Liver (tissue), 9 donors: ENCODE measurements around the gene SERINC5. TPM values are rescaled to one million over a fixed set of nuclear protein-coding genes. Genes with fewer than 3 reads are reported as not detected.

Source experiments
- DNase-seq: peaks from one replicate; pipeline ENCODE4 v3.0.0-alpha.2; 2017; ENCODE audit warnings: low spot score
- H3K27ac ChIP-seq, 2 donors: one replicate each; pipeline ENCODE4 v1.7.0; 2013; ENCODE audit warnings: inconsistent platforms in 2 of 2, low read length in 2 of 2, control low read depth in 1 of 2, low read depth in 1 of 2, mild to moderate bottlenecking in 1 of 2
- H3K27me3 ChIP-seq, 4 donors: one replicate each; pipeline versions ENCODE4 v1.6.1 to v1.7.0; 2013; ENCODE audit warnings: low read length in 3 of 4, inconsistent platforms in 1 of 4, mild to moderate bottlenecking in 1 of 4, moderate library complexity in 1 of 4; ENCODE audit not compliant: control insufficient read depth in 4 of 4, insufficient read depth in 4 of 4
- H3K36me3 ChIP-seq, 4 donors: one replicate each; pipeline versions ENCODE4 v1.6.1 to v1.7.0; 2013; ENCODE audit warnings: low read length in 3 of 4, mild to moderate bottlenecking in 3 of 4, low read depth in 1 of 4, moderate library complexity in 1 of 4; ENCODE audit not compliant: control insufficient read depth in 4 of 4, insufficient read depth in 3 of 4
- H3K4me1 ChIP-seq, 4 donors: one replicate each; pipeline versions ENCODE4 v1.6.1 to v1.7.0; 2013; ENCODE audit warnings: low read length in 3 of 4, mild to moderate bottlenecking in 3 of 4, moderate library complexity in 1 of 4; ENCODE audit not compliant: control insufficient read depth in 4 of 4, insufficient read depth in 4 of 4
- H3K4me3 ChIP-seq, 3 donors: one replicate each; pipeline versions ENCODE4 v1.6.1 to v1.7.0; 2013; ENCODE audit warnings: low read length in 3 of 3, control low read depth in 1 of 3, low read depth in 1 of 3, mild to moderate bottlenecking in 1 of 3
- H3K9ac ChIP-seq, 2 donors: one replicate each; pipeline ENCODE4 v1.7.0; 2013; ENCODE audit warnings: low read length in 2 of 2, mild to moderate bottlenecking in 2 of 2, moderate library complexity in 2 of 2, control low read depth in 1 of 2, low read depth in 1 of 2
- H3K9me3 ChIP-seq, 4 donors: one replicate each; pipeline versions ENCODE4 v1.6.1 to v1.7.0; 2013; ENCODE audit warnings: low read length in 3 of 4; ENCODE audit not compliant: control insufficient read depth in 4 of 4
- EGR1 ChIP-seq, 2 donors: IDR thresholded peaks; 2 replicates each; pipeline ENCODE4 v1.6.1; 2016 to 2018; ENCODE audit warnings: antibody characterized with exemption in 2 of 2, low read depth in 2 of 2
- FOXA1 ChIP-seq: IDR thresholded peaks from 2 replicates; pipeline ENCODE4 v1.6.1; 2016; ENCODE audit warnings: antibody characterized with exemption
- FOXA2 ChIP-seq: IDR thresholded peaks from 2 replicates; pipeline ENCODE4 v1.6.1; 2016; ENCODE audit warnings: antibody characterized with exemption
- GABPA ChIP-seq, 2 donors: IDR thresholded peaks in 1 of 2; conservative IDR thresholded peaks in 1 of 2; 2 replicates each; pipeline ENCODE4 v1.6.1; 2016; ENCODE audit warnings: antibody characterized with exemption in 2 of 2, mild to moderate bottlenecking in 1 of 2, moderate library complexity in 1 of 2
- HNF4A ChIP-seq, 2 donors: conservative IDR thresholded peaks; 2 replicates each; pipeline ENCODE4 v1.6.1; 2016; ENCODE audit warnings: antibody characterized with exemption in 2 of 2, mild to moderate bottlenecking in 2 of 2
- HNF4G ChIP-seq: IDR thresholded peaks from 2 replicates; pipeline ENCODE4 v1.6.1; 2016; ENCODE audit warnings: antibody characterized with exemption
- JUND ChIP-seq, 2 donors: IDR thresholded peaks; 2 replicates each; pipeline ENCODE4 v1.6.1; 2016; ENCODE audit warnings: antibody characterized with exemption in 2 of 2
- NR2F2 ChIP-seq: IDR thresholded peaks from 2 replicates; pipeline ENCODE4 v1.6.1; 2016; ENCODE audit warnings: antibody characterized with exemption
- RAD21 ChIP-seq, 2 donors: IDR thresholded peaks; 2 replicates each; pipeline ENCODE4 v1.6.1; 2016; ENCODE audit warnings: antibody characterized with exemption in 2 of 2, mild to moderate bottlenecking in 2 of 2
- RXRA ChIP-seq, 2 donors: IDR thresholded peaks; 2 replicates each; pipeline ENCODE4 v1.6.1; 2017 to 2018; ENCODE audit warnings: antibody characterized with exemption in 2 of 2, mild to moderate bottlenecking in 1 of 2
- SP1 ChIP-seq: IDR thresholded peaks from 2 replicates; pipeline ENCODE4 v1.6.1; 2018; ENCODE audit warnings: antibody characterized with exemption, mild to moderate bottlenecking
- TAF1 ChIP-seq: conservative IDR thresholded peaks from 2 replicates; pipeline ENCODE4 v1.6.1; 2016; ENCODE audit warnings: antibody characterized with exemption, mild to moderate bottlenecking
- YY1 ChIP-seq: IDR thresholded peaks from 2 replicates; pipeline ENCODE4 v1.6.1; 2016; ENCODE audit warnings: antibody characterized with exemption, mild to moderate bottlenecking
- ZBTB33 ChIP-seq: IDR thresholded peaks from 2 replicates; pipeline ENCODE4 v1.6.1; 2016; ENCODE audit warnings: antibody characterized with exemption
- WGBS: extraction: QIAGEN DNeasy Blood & Tissue Kit; methylation state at CpG from one replicate; pipeline ENCODE4 v1.1.7; 2013; 5-methylcytosine and 5-hydroxymethylcytosine counted together
- polyA plus RNA-seq, 2 donors: library from polyadenylated mRNA; stranded (reverse) in 1 of 2; unstranded in 1 of 2; fragments of 200-250 nt in 1 of 2; fragments of >200 nt in 1 of 2; fragmentation: Nextera tagmentation in 1 of 2; extraction: Ambion mirVana in 1 of 2; gene quantifications; one replicate each; pipeline versions ENCODE4 v1.2.1 to v1.2.3, GENCODE V29; 2013 to 2015
- total RNA-seq, 2 donors: library from RNA; depleted of rRNA; stranded (reverse); fragments of >200 nt; gene quantifications; one replicate each; pipeline ENCODE4 v1.2.3, GENCODE V29; 2014
- TF ChIP-seq, protein P1 (sequence below): fragments of 150-350 bp; IDR thresholded peaks from 2 replicates; pipeline ENCODE4 v1.5.1; 2017; ENCODE audit warnings: improper control_type of control experiment, low read depth, low read length; ENCODE audit not compliant: missing input control
- TF ChIP-seq, protein P2 (sequence below): IDR thresholded peaks from 2 replicates; pipeline ENCODE4 v1.6.1; 2016; ENCODE audit warnings: antibody characterized with exemption
- TF ChIP-seq, protein P3 (sequence below): IDR thresholded peaks from 2 replicates; pipeline ENCODE4 v1.6.1; 2016; ENCODE audit warnings: antibody characterized with exemption
- donor health status: healthy.
- donor health status: healthy.
- donor health status: healthy.
- donor health status: healthy.
- donor health status: healthy.

The SERINC5 gene
- total and polyA plus RNA-seq, 4 donors = 22.2 to 82.3 (median 32.0) TPM

GRCh38 chr5:80170117-80170535 is 85.7 kb downstream of the SERINC5 start:
- Histone ChIP-seq H3K27me3 (no peaks in the 10 kb centered on the region), H3K4me3 (no peak overlapping the region), H3K4me1 (peaks cover 0 to 10% (median 3%) of the 10 kb centered on the region in 4 donors), H3K9ac (no peak overlapping the region), H3K27ac (no peak overlapping the region), H3K36me3 (peaks cover 2 to 34% (median 15%) of the 10 kb centered on the region in 4 donors), H3K9me3 (no peaks in the 10 kb centered on the region)
- no peak for DNase-seq
- TF ChIP-seq FOXA2 (no peak), FOXA1 (no peak), JUND (IDR thresholded peaks at IDR 0.05) (no peak), GABPA (IDR thresholded peaks at IDR 0.05 in 1 of 2, conservative IDR thresholded peaks at IDR 0.05 in 1 of 2) (no peak), RXRA (IDR thresholded peaks at IDR 0.05) (no peak), RAD21 (IDR thresholded peaks at IDR 0.05) (no peak), YY1 (no peak), HNF4G (no peak), EGR1 (IDR thresholded peaks at IDR 0.05; ENCODE audit: low read depth in 2 of 2) (no peak), ZBTB33 (no peak), SP1 (no peak), NR2F2 (no peak), HNF4A (conservative IDR thresholded peaks at IDR 0.05) (no peak), TAF1 (no peak)
- TF ChIP-seq, protein P1, sequence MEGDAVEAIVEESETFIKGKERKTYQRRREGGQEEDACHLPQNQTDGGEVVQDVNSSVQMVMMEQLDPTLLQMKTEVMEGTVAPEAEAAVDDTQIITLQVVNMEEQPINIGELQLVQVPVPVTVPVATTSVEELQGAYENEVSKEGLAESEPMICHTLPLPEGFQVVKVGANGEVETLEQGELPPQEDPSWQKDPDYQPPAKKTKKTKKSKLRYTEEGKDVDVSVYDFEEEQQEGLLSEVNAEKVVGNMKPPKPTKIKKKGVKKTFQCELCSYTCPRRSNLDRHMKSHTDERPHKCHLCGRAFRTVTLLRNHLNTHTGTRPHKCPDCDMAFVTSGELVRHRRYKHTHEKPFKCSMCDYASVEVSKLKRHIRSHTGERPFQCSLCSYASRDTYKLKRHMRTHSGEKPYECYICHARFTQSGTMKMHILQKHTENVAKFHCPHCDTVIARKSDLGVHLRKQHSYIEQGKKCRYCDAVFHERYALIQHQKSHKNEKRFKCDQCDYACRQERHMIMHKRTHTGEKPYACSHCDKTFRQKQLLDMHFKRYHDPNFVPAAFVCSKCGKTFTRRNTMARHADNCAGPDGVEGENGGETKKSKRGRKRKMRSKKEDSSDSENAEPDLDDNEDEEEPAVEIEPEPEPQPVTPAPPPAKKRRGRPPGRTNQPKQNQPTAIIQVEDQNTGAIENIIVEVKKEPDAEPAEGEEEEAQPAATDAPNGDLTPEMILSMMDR = no peak
- TF ChIP-seq, protein P2, sequence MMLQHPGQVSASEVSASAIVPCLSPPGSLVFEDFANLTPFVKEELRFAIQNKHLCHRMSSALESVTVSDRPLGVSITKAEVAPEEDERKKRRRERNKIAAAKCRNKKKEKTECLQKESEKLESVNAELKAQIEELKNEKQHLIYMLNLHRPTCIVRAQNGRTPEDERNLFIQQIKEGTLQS = no peak
- TF ChIP-seq, protein P3, sequence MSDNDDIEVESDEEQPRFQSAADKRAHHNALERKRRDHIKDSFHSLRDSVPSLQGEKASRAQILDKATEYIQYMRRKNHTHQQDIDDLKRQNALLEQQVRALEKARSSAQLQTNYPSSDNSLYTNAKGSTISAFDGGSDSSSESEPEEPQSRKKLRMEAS = no peak
- 92% methylated on average over 2 of the region's 2 CpGs for WGBS

DNA sequence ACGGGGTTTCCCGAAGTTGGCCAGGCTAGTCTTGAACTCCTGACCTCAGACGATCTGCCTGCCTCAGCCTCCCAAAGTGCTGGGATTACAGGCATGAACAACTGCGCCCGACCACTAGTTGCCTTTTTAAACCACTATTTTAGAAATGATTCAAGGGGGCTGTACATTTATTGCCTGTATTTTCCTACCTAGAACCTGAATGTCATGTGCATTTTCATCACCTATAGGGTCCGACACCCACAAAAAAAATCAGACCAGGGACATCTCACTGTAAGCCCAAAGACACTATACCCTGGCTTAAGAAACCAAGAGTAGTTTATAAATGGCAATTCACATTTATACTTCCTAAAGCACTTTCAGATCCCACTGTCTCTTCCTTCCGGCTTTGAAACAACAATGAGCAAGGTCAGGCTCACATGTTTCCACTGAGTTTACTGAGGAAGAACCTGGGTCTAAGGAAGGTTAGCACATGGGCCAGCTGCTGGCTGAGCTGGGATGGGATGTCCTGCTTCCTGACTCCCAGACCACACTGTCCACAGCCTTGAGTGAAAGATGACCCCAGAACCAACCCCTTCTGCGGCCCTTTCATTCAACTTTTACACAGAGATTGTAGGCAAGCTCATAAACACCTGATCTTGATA is 87.3 kb downstream of the SERINC5 start:
- H3K4me1 ChIP-seq = peaks cover 0 to 7% (median 0%) of the 10 kb centered on the region in 4 donors
- H3K27me3 ChIP-seq = no peaks in the 10 kb centered on the region
- TF ChIP-seq RXRA (IDR thresholded peaks at IDR 0.05) (peak in 1 of 2 donors; percentile 4), YY1 (no peak), RAD21 (IDR thresholded peaks at IDR 0.05) (peak; percentile 9 to 20), SP1 (no peak), ZBTB33 (no peak), EGR1 (IDR thresholded peaks at IDR 0.05; ENCODE audit: low read depth in 2 of 2) (peak in 1 of 2 donors; percentile 43), NR2F2 (peak; percentile 69)
- TF ChIP-seq, protein P3 = peak; percentile 76
- 88% methylated on average over 8 of the region's 8 CpGs for WGBS
- DNase-seq = no peak
- H3K9me3 ChIP-seq = no peaks in the 10 kb centered on the region
- H3K36me3 ChIP-seq = peaks cover 0 to 27% (median 11%) of the 10 kb centered on the region in 4 donors
- H3K4me3 ChIP-seq = no peak overlapping the region
- H3K27ac ChIP-seq = no peak overlapping the region
- H3K9ac ChIP-seq = no peak overlapping the region
